ENCODE measurements around the gene MCRIP1. TPM values are rescaled to one million over a fixed set of nuclear protein-coding genes. Genes with fewer than 3 reads are reported as not detected.

The MCRIP1 gene
- total and polyA plus RNA-seq, 4 donors = 16.6 to 42.0 (median 26.2) TPM

- 83% methylated on average over 24 of the region's 24 CpGs for WGBS
- Histone ChIP-seq H3K9me3 (ENCODE audit: control insufficient read depth in 4 of 4, low read length in 3 of 4) (no peaks in the 10 kb centered on the region), H3K27ac (ENCODE audit: low read depth in 1 of 2, low read length in 2 of 2) (no peak overlapping the region), H3K36me3 (ENCODE audit: control insufficient read depth in 4 of 4, insufficient read depth in 3 of 4, low read depth in 1 of 4, low read length in 3 of 4) (peaks cover 4 to 20% (median 6%) of the 10 kb centered on the region in 4 donors), H3K27me3 (ENCODE audit: control insufficient read depth in 4 of 4, insufficient read depth in 4 of 4, low read length in 3 of 4) (no peaks in the 10 kb centered on the region), H3K9ac (ENCODE audit: low read depth in 1 of 2, low read length in 2 of 2) (no peak overlapping the region), H3K4me1 (ENCODE audit: control insufficient read depth in 4 of 4, insufficient read depth in 4 of 4, low read length in 3 of 4) (peaks cover 0 to 5% (median 1%) of the 10 kb centered on the region in 4 donors), H3K4me3 (ENCODE audit: low read depth in 1 of 3, low read length in 3 of 3) (no peak overlapping the region)
- TF ChIP-seq ZBTB33 (IDR thresholded peaks at IDR 0.05) = no peak
- no peak for TF ChIP-seq JUND (IDR thresholded peaks at IDR 0.05)
- no peak for TF ChIP-seq RXRA (IDR thresholded peaks at IDR 0.05)
- TF ChIP-seq REST (IDR thresholded peaks at IDR 0.05) = no peak
- no peak for TF ChIP-seq EGR1 (IDR thresholded peaks at IDR 0.05; ENCODE audit: low read depth in 2 of 2)
- no peak for TF ChIP-seq ATF3 (IDR thresholded peaks at IDR 0.05)
- DNase-seq (ENCODE audit: low spot score) = no peak
Measured at GRCh38 chr17:81811705-81812570, 21.2 kb downstream of the MCRIP1 start.

- no peak for DNase-seq (ENCODE audit: low spot score)
Measured at GRCh38 chr17:81810892-81811704, 22.0 kb downstream of the MCRIP1 start.

More at GRCh38 chr17:81810892-81811704, 22.0 kb downstream of the MCRIP1 start:
- Histone ChIP-seq H3K4me3 (ENCODE audit: low read depth in 1 of 3, low read length in 3 of 3) (no peak overlapping the region), H3K9ac (ENCODE audit: low read depth in 1 of 2, low read length in 2 of 2) (no peak overlapping the region), H3K4me1 (ENCODE audit: control insufficient read depth in 4 of 4, insufficient read depth in 4 of 4, low read length in 3 of 4) (peaks cover 0 to 9% (median 3%) of the 10 kb centered on the region in 4 donors), H3K9me3 (ENCODE audit: control insufficient read depth in 4 of 4, low read length in 3 of 4) (no peaks in the 10 kb centered on the region), H3K36me3 (ENCODE audit: control insufficient read depth in 4 of 4, insufficient read depth in 3 of 4, low read depth in 1 of 4, low read length in 3 of 4) (peaks cover 4 to 20% (median 6%) of the 10 kb centered on the region in 4 donors), H3K27me3 (ENCODE audit: control insufficient read depth in 4 of 4, insufficient read depth in 4 of 4, low read length in 3 of 4) (no peaks in the 10 kb centered on the region), H3K27ac (ENCODE audit: low read depth in 1 of 2, low read length in 2 of 2) (no peak overlapping the region)
- TF ChIP-seq TAF1 (conservative IDR thresholded peaks at IDR 0.05) = no peak
- TF ChIP-seq ZBTB33 (IDR thresholded peaks at IDR 0.05) = no peak
- TF ChIP-seq HNF4A (conservative IDR thresholded peaks at IDR 0.05) = no peak
- TF ChIP-seq GABPA (IDR thresholded peaks at IDR 0.05 in 1 of 2, conservative IDR thresholded peaks at IDR 0.05 in 1 of 2) = no peak
- TF ChIP-seq EGR1 (IDR thresholded peaks at IDR 0.05; ENCODE audit: low read depth in 2 of 2) = no peak
- TF ChIP-seq REST (IDR thresholded peaks at IDR 0.05) = no peak
- no peak for TF ChIP-seq HNF4G (IDR thresholded peaks at IDR 0.05)
- WGBS = 93% methylated on average over 42 of the region's 42 CpGs

All from liver (tissue), 9 donors.